Measurements from ENCODE around the gene ACKR2. TPM values are rescaled to one million over a fixed set of nuclear protein-coding genes. Genes with fewer than 3 reads are reported as not detected.

ACKR2 gene
- total and polyA plus RNA-seq, 2 of the 13 experiments (the other 11 are each of a cell fraction or from before 2014, with no cell fraction given): 1.1 to 1.9 TPM

DNA sequence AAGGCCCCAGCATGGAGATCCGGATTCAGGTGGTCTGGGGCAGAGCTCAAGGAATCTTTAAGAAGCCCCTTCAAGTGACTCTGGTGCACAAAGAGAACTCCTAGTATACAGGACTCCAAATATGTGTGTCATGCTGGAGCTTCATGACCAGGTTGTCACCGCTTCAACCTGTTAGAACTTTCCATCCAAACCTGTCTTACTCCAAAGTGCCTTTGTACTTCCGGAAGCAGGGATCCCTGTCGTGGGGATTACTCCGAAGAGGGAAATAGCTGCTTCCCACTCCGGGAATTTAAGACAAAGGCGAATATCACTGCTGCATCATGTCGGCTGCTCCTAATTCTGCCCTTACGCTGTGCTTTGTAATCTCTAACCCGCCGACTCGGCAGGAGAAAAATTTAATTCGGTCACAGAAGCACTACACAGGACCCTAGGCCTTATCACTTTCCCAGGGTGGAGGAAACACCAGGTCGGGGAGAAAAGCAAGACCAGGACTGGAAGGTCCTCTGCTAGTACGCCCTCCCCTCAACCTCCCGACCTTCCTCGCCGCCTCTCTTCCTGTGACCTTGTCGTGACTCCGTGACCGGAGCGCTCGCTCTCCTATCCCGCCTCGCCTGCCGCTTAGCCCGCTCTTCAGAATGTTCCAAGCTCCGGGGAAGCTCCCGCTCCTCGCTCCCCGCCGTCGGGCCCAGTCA, 5.7 kb upstream of the ACKR2 start (continued):
- TF ChIP-seq ARID4A (CRISPR knock-in tag; IDR thresholded peaks at IDR 0.05; ENCODE audit: borderline replicate concordance): peak; percentile 37
- TF ChIP-seq ZNF773 (CRISPR knock-in tag; IDR thresholded peaks at IDR 0.05; ENCODE audit: borderline replicate concordance): no peak
- peak; percentile 27; the same call in 1 of the 2 replicates for TF ChIP-seq ZBTB20 (CRISPR knock-in tag; IDR thresholded peaks at IDR 0.05; ENCODE audit: borderline replicate concordance, low read depth)
- no peak for TF ChIP-seq TBP (CRISPR knock-in tag; IDR thresholded peaks at IDR 0.05)
- peak; percentile 33; the same call in 1 of the 2 replicates for TF ChIP-seq DMAP1 (CRISPR knock-in tag; IDR thresholded peaks at IDR 0.05)
- 0 out of 2 replicates have a peak, but pooled peaks have one; percentile 70 for TF ChIP-seq PAX8 (CRISPR knock-in tag; IDR thresholded peaks at IDR 0.05; ENCODE audit: borderline replicate concordance)
- TF ChIP-seq ZNF232 (CRISPR knock-in tag; IDR thresholded peaks at IDR 0.05; ENCODE audit: borderline replicate concordance): peak; percentile 25; the same call in 1 of the 2 replicates
- peak; percentile 34; the same call in 1 of the 2 replicates for TF ChIP-seq ZFAT (CRISPR knock-in tag; conservative IDR thresholded peaks at IDR 0.05)
- peak; percentile 1; the same call in 1 of the 2 replicates for TF ChIP-seq ZBTB8A (CRISPR knock-in tag; IDR thresholded peaks at IDR 0.05; ENCODE audit: borderline replicate concordance, low read depth)
- TF ChIP-seq AKAP8 (CRISPR knock-in tag; IDR thresholded peaks at IDR 0.05): 0 out of 2 replicates have a peak, but pooled peaks have one; percentile 51
- peak; percentile 38; the same call in 1 of the 2 replicates for TF ChIP-seq MYNN (CRISPR knock-in tag; IDR thresholded peaks at IDR 0.05; ENCODE audit: low read depth)
- peak; percentile 22; the same call in 1 of the 2 replicates for TF ChIP-seq ZNF142 (CRISPR knock-in tag; IDR thresholded peaks at IDR 0.05)
- TF ChIP-seq ZNF567 (CRISPR knock-in tag; IDR thresholded peaks at IDR 0.05; ENCODE audit: borderline replicate concordance): no peak
- TF ChIP-seq, protein P1, sequence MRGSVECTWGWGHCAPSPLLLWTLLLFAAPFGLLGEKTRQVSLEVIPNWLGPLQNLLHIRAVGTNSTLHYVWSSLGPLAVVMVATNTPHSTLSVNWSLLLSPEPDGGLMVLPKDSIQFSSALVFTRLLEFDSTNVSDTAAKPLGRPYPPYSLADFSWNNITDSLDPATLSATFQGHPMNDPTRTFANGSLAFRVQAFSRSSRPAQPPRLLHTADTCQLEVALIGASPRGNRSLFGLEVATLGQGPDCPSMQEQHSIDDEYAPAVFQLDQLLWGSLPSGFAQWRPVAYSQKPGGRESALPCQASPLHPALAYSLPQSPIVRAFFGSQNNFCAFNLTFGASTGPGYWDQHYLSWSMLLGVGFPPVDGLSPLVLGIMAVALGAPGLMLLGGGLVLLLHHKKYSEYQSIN (CRISPR knock-in tag; IDR thresholded peaks at IDR 0.05; ENCODE audit: borderline replicate concordance): no peak
- TF ChIP-seq MEIS2 (CRISPR knock-in tag; IDR thresholded peaks at IDR 0.05): 0 out of 2 replicates have a peak, but pooled peaks have one; percentile 39
- 0 out of 2 replicates have a peak, but pooled peaks have one; percentile 59 for TF ChIP-seq KLF12 (CRISPR knock-in tag; IDR thresholded peaks at IDR 0.05; ENCODE audit: borderline replicate concordance)
- peak; percentile 9; the same call in 1 of the 2 replicates for TF ChIP-seq YEATS2 (CRISPR knock-in tag; IDR thresholded peaks at IDR 0.05; ENCODE audit: borderline replicate concordance)
